ENCODE measurements around the gene IMMP2L. TPM values are rescaled to one million over a fixed set of nuclear protein-coding genes. Genes with fewer than 3 reads are reported as not detected.

IMMP2L gene
- total and polyA plus RNA-seq, 2 of the 8 experiments (the other 6 are each of a cell fraction or from before 2014, with no cell fraction given) = 2.3 to 10.1 TPM

DNA sequence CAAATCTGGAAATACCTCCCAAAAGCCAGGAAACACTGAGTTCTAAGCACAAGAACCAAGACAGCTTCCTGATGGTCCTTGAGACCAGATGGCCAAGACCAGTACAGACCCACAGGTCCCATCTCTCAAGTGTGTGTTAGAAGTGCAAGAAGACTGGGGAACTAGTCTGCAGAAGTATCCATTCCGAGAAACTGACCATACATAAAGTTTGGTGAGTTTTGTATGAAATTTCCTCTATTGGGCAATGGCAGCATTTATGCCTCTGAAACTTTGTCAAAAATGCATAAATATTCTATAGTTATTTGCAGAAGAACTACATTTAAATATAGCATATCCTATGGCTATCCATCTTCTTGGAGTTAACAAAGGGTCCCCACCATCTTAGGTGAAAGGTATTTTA is 333.9 kb downstream of the IMMP2L start:
- H3K9ac ChIP-seq (replicated peaks in 1 of 4; ENCODE audit: extremely low read depth in 1 of 4, low read depth in 3 of 4, low read length in 3 of 4) = no peak overlapping the region
- H2BK120ac ChIP-seq (replicated peaks; ENCODE audit: low read depth, low read length) = no peak overlapping the region
- no peaks in the 10 kb centered on the region for H3K79me2 ChIP-seq (ENCODE audit: control insufficient read depth in 1 of 2, insufficient read depth in 2 of 2, low read length in 2 of 2)
- H2BK5ac ChIP-seq (ENCODE audit: low read depth, low read length) = no peak overlapping the region
- H2AK5ac ChIP-seq (ENCODE audit: low read depth, low read length) = no peak overlapping the region
- CTCF ChIA-PET (ENCODE audit: partially characterized antibody) = interaction anchor here (0.7 kb wide), 1 partner anchor 254 kb away, joined by 3 read pairs; no protein-coding TSS in a partner anchor
- no peak overlapping the region for H3K27ac ChIP-seq (ENCODE audit: low read depth, low read length)
- H3K79me1 ChIP-seq (ENCODE audit: low read depth, low read length) = no peaks in the 10 kb centered on the region
- H3K9me3 ChIP-seq (ENCODE audit: insufficient read depth in 2 of 2, low read depth in 1 of 2, low read length in 1 of 2) = no peaks in the 10 kb centered on the region
- FAIRE-seq (no peak), DNase-seq (ENCODE audit: low read depth in 1 of 2, low spot score in 2 of 2) (no peak)
- H3K27me3 ChIP-seq (replicated peaks in 1 of 4; ENCODE audit: control insufficient read depth in 3 of 4, extremely low read depth in 1 of 4, insufficient read depth in 3 of 4, low read length in 3 of 4) = no peaks in the 10 kb centered on the region
- H4K91ac ChIP-seq (replicated peaks; ENCODE audit: insufficient read length, low read length) = no peak overlapping the region
- TF ChIP-seq YY1 (IDR thresholded peaks at IDR 0.05; ENCODE audit: low read depth, low read length) (no peak), GTF2F1 (IDR thresholded peaks at IDR 0.05; ENCODE audit: borderline replicate concordance, low read depth, low read length) (no peak), JUN (IDR thresholded peaks at IDR 0.05; ENCODE audit: low read depth, low read length) (no peak), CREB1 (IDR thresholded peaks at IDR 0.05) (no peak), SP2 (IDR thresholded peaks at IDR 0.05; ENCODE audit: low read length) (no peak), TBP (IDR thresholded peaks at IDR 0.05; ENCODE audit: low read depth, low read length) (no peak), KDM5A (IDR thresholded peaks at IDR 0.05; ENCODE audit: low read length) (no peak), RAD21 (IDR thresholded peaks at IDR 0.05 in 1 of 2, conservative IDR thresholded peaks at IDR 0.05 in 1 of 2; ENCODE audit: low read depth in 2 of 2, low read length in 2 of 2) (no peak), CBX8 (IDR thresholded peaks at IDR 0.05; ENCODE audit: borderline replicate concordance, low read depth, low read length) (no peak), POU5F1 (IDR thresholded peaks at IDR 0.05; ENCODE audit: low read depth, low read length) (no peak)
- TF ChIP-seq, protein P1, sequence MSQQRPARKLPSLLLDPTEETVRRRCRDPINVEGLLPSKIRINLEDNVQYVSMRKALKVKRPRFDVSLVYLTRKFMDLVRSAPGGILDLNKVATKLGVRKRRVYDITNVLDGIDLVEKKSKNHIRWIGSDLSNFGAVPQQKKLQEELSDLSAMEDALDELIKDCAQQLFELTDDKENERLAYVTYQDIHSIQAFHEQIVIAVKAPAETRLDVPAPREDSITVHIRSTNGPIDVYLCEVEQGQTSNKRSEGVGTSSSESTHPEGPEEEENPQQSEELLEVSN (IDR thresholded peaks at IDR 0.05) = no peak
- TF ChIP-seq, protein P2, sequence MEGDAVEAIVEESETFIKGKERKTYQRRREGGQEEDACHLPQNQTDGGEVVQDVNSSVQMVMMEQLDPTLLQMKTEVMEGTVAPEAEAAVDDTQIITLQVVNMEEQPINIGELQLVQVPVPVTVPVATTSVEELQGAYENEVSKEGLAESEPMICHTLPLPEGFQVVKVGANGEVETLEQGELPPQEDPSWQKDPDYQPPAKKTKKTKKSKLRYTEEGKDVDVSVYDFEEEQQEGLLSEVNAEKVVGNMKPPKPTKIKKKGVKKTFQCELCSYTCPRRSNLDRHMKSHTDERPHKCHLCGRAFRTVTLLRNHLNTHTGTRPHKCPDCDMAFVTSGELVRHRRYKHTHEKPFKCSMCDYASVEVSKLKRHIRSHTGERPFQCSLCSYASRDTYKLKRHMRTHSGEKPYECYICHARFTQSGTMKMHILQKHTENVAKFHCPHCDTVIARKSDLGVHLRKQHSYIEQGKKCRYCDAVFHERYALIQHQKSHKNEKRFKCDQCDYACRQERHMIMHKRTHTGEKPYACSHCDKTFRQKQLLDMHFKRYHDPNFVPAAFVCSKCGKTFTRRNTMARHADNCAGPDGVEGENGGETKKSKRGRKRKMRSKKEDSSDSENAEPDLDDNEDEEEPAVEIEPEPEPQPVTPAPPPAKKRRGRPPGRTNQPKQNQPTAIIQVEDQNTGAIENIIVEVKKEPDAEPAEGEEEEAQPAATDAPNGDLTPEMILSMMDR (IDR thresholded peaks at IDR 0.05; ENCODE audit: control extremely low read depth in 1 of 3, insufficient read depth in 1 of 3, low read depth in 1 of 3, low read length in 3 of 3) = no peak
- H2BK15ac ChIP-seq (ENCODE audit: low read length) = no peak overlapping the region
- WGBS, 2 experiments (ENCODE audit: extremely low coverage in 1 of 2, insufficient coverage in 1 of 2, insufficient read length in 1 of 2, insufficient replicate concordance in 2 of 2, low coverage in 1 of 2, low lambda C conversion rate in 2 of 2, missing lambda C conversion rate in 1 of 2) = 95% methylated on average over 1 of the region's 1 CpG; no CpG with 5 or more reads in 1 of the 2 experiments
- H3K4me1 ChIP-seq (replicated peaks in 1 of 4; ENCODE audit: control insufficient read depth in 3 of 4, insufficient read depth in 4 of 4, low read length in 3 of 4) = no peaks in the 10 kb centered on the region
- no peaks in the 10 kb centered on the region for H4K20me1 ChIP-seq (replicated peaks in 1 of 2; ENCODE audit: control insufficient read depth in 1 of 2, insufficient read depth in 2 of 2, low read length in 2 of 2)
- H3K56ac ChIP-seq (replicated peaks; ENCODE audit: insufficient read length, low read depth, low read length) = no peak overlapping the region
- H3K36me3 ChIP-seq (ENCODE audit: control insufficient read depth in 2 of 4, insufficient read depth in 4 of 4, low read length in 3 of 4) = no peaks in the 10 kb centered on the region
- no peak overlapping the region for H2AFZ ChIP-seq (ENCODE audit: low read length)
- H3K14ac ChIP-seq (ENCODE audit: insufficient read length) = no peak overlapping the region
- H3K4me2 ChIP-seq (ENCODE audit: insufficient read depth in 1 of 2, low read depth in 2 of 2, low read length in 2 of 2) = no peak overlapping the region
- no peak overlapping the region for H3K4ac ChIP-seq (replicated peaks; ENCODE audit: insufficient read length, low read depth, low read length)
- POLR2A ChIA-PET (ENCODE audit: partially characterized antibody) = no interaction called here
- no peak overlapping the region for H4K5ac ChIP-seq (ENCODE audit: insufficient read length, low read depth, low read length)
- no peak overlapping the region for H3K18ac ChIP-seq (ENCODE audit: extremely low read depth, low read length)
- no peak overlapping the region for H3K4me3 ChIP-seq (ENCODE audit: extremely low read depth in 1 of 4, insufficient read depth in 2 of 4, low read depth in 3 of 4, low read length in 4 of 4)
- H3K23ac ChIP-seq (ENCODE audit: insufficient read length) = no peak overlapping the region
- no peak overlapping the region for H2BK12ac ChIP-seq (ENCODE audit: low read depth, low read length)
- H3K23me2 ChIP-seq (ENCODE audit: low read depth, low read length) = peaks cover 1% of the 10 kb centered on the region; the same call in 1 of the 2 replicates
- no peak overlapping the region for H2BK20ac ChIP-seq (ENCODE audit: low read length)
- no peak overlapping the region for H4K8ac ChIP-seq (ENCODE audit: extremely low read depth, insufficient read depth, low read length)

Measured in H1 (cell line).